PC-3 (cell line): ENCODE data around the gene GSTP1. TPM values are rescaled to one million over a fixed set of nuclear protein-coding genes. Genes with fewer than 3 reads are reported as not detected.

Experiments
- ATAC-seq: fragments of 200-7000 bp; cut with Tn5 transposase; 2 replicates; pipeline ENCODE4 v1.9.1; 2020; ENCODE audit warnings: mild to moderate bottlenecking, moderate library complexity
- BruUV-seq: library from RNA; stranded (reverse); fragments of 400-500 nt; replicated peaks from 2 replicates; lab custom pipeline; 2021; lab: Mats Ljungman, UMichigan
- CTCF ChIA-PET: fragments of 300-600 bp; sonication (Branson Sonifier 250); formaldehyde crosslinking; loops from one replicate; lab custom pipeline; 2022; ENCODE audit warnings: antibody characterized with exemption; lab: Charles Lee
- POLR2A ChIA-PET: fragments of 300-600 bp; sonication (Branson Sonifier 250); formaldehyde crosslinking; loops from one replicate; lab custom pipeline; 2022; ENCODE audit warnings: antibody characterized with exemption; ENCODE audit not compliant: unreplicated experiment; lab: Charles Lee
- DNase-seq: peaks from one replicate; pipeline ENCODE4 v3.0.0-alpha.2; 2015
- H2AFZ ChIP-seq: fragments of 300-600 bp; sonication (generic); 2 replicates; pipeline ENCODE4 v1.6.0; 2016; ENCODE audit warnings: antibody characterized with exemption, low read length
- H3F3A ChIP-seq: fragments of 300-600 bp; sonication (generic); one replicate; pipeline ENCODE4 v1.6.0; 2017; ENCODE audit warnings: antibody characterized with exemption, low read length, control low read depth, mild to moderate bottlenecking; ENCODE audit not compliant: unreplicated experiment
- H3K27ac ChIP-seq: fragments of 300-600 bp; sonication (generic); 2 replicates; pipeline ENCODE4 v1.5.1; 2016; ENCODE audit warnings: mild to moderate bottlenecking, low read length
- H3K27me3 ChIP-seq: fragments of 300-600 bp; sonication (generic); 2 replicates; pipeline ENCODE4 v1.6.1; 2016; ENCODE audit warnings: low read length, mixed read lengths
- H3K36me3 ChIP-seq: fragments of 300-600 bp; sonication (generic); 2 replicates; pipeline ENCODE4 v1.6.1; 2016; ENCODE audit warnings: low read depth, mixed run types, low read length, mixed read lengths
- H3K4me1 ChIP-seq: fragments of 300-600 bp; sonication (generic); 2 replicates; pipeline ENCODE4 v1.5.1; 2016; ENCODE audit warnings: low read length; ENCODE audit not compliant: insufficient read depth
- H3K4me2 ChIP-seq: fragments of 300-600 bp; sonication (generic); 2 replicates; pipeline ENCODE4 v1.6.0; 2016; ENCODE audit warnings: low read length
- H3K4me3 ChIP-seq: fragments of 300-600 bp; sonication (generic); 2 replicates; pipeline ENCODE4 v1.5.1; 2016; ENCODE audit warnings: mild to moderate bottlenecking, low read length, mixed read lengths
- H3K79me2 ChIP-seq: fragments of 300-600 bp; sonication (generic); 2 replicates; pipeline ENCODE4 v1.6.1; 2017; ENCODE audit warnings: low read length, mixed read lengths
- H3K9ac ChIP-seq: fragments of 300-600 bp; sonication (generic); 2 replicates; pipeline ENCODE4 v1.6.0; 2016; ENCODE audit warnings: mild to moderate bottlenecking, low read length
- H3K9me2 ChIP-seq: fragments of 300-600 bp; sonication (generic); replicated peaks from 2 replicates; pipeline ENCODE4 v1.6.1; 2016; ENCODE audit warnings: mixed run types, low read length, mixed read lengths
- H3K9me3 ChIP-seq: fragments of 300-600 bp; sonication (generic); 2 replicates; pipeline ENCODE4 v1.6.1; 2016; ENCODE audit warnings: low read length, mixed read lengths
- H4K20me1 ChIP-seq: fragments of 300-600 bp; sonication (generic); 2 replicates; pipeline ENCODE4 v1.6.1; 2016; ENCODE audit warnings: low read length, mixed read lengths
- EZH2 ChIP-seq: fragments of 300-600 bp; sonication (generic); IDR thresholded peaks from one replicate; pipeline ENCODE4 v1.6.1; 2017; ENCODE audit warnings: antibody characterized with exemption, mild to moderate bottlenecking, low read length; ENCODE audit not compliant: unreplicated experiment
- EZH2phosphoT487 ChIP-seq: fragments of 300-600 bp; sonication (generic); IDR thresholded peaks from 2 replicates; pipeline ENCODE4 v1.6.1; 2018; ENCODE audit warnings: mild to moderate bottlenecking, antibody characterized with exemption, low read length, borderline replicate concordance
- intact Hi-C: fragments of 100-400 bp; cut with micrococcal nuclease; formaldehyde crosslinking; loops from 2 replicates; pipeline ENCODE4 v1.9.0; 2023
- total RNA-seq: library from RNA; depleted of rRNA; stranded (reverse); fragments of >200 nt; gene quantifications from 2 replicates; pipeline ENCODE4 v1.2.3, GENCODE V29; 2014
- TF ChIP-seq, protein P1 (sequence below): fragments of 300-600 bp; sonication (generic); conservative IDR thresholded peaks from 2 replicates; pipeline ENCODE4 v1.5.1; 2017; ENCODE audit warnings: antibody characterized with exemption, low read depth, mild to moderate bottlenecking, low read length

GSTP1 gene
- total RNA-seq, 1 experiment from 2014 or later: 1,154 TPM

DNA sequence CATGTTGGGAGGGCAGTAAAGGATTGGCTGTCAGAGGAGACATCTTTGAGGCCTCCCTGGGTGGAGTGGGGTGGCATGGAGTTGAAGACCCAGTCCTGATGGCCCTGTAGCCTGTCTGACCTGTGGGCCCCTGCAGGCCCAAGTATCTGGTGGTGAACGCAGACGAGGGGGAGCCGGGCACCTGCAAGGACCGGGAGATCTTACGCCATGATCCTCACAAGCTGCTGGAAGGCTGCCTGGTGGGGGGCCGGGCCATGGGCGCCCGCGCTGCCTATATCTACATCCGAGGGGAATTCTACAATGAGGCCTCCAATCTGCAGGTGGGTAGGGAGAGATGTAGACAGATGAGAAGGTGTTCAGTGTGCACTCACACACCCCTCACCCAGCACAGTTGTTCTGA lies 25.7 kb downstream of the GSTP1 start:
- Histone ChIP-seq H3K27me3 (no peaks in the 10 kb centered on the region), H3F3A (no peaks in the 10 kb centered on the region), H3K36me3 (peaks cover 28% of the 10 kb centered on the region), H3K9ac (no peak overlapping the region), H3K4me3 (no peak overlapping the region), H3K27ac (no peak overlapping the region), H3K79me2 (peaks cover 23% of the 10 kb centered on the region), H3K4me2 (no peak overlapping the region), H2AFZ (no peak overlapping the region), H3K4me1 (peaks cover 16% of the 10 kb centered on the region; the same call in 1 of the 2 replicates), H3K9me2 (no peaks in the 10 kb centered on the region), H3K9me3 (no peaks in the 10 kb centered on the region), H4K20me1 (no peaks in the 10 kb centered on the region)
- TF ChIP-seq EZH2: no peak
- TF ChIP-seq EZH2phosphoT487: no peak
- TF ChIP-seq, protein P1, sequence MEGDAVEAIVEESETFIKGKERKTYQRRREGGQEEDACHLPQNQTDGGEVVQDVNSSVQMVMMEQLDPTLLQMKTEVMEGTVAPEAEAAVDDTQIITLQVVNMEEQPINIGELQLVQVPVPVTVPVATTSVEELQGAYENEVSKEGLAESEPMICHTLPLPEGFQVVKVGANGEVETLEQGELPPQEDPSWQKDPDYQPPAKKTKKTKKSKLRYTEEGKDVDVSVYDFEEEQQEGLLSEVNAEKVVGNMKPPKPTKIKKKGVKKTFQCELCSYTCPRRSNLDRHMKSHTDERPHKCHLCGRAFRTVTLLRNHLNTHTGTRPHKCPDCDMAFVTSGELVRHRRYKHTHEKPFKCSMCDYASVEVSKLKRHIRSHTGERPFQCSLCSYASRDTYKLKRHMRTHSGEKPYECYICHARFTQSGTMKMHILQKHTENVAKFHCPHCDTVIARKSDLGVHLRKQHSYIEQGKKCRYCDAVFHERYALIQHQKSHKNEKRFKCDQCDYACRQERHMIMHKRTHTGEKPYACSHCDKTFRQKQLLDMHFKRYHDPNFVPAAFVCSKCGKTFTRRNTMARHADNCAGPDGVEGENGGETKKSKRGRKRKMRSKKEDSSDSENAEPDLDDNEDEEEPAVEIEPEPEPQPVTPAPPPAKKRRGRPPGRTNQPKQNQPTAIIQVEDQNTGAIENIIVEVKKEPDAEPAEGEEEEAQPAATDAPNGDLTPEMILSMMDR: no peak
- ATAC-seq (no peak), DNase-seq (no peak)
- ChIA-PET POLR2A (no interaction called here), CTCF (no interaction called here)
- BruUV-seq: no TSS peak
- intact Hi-C loops: no loop called here

DNA sequence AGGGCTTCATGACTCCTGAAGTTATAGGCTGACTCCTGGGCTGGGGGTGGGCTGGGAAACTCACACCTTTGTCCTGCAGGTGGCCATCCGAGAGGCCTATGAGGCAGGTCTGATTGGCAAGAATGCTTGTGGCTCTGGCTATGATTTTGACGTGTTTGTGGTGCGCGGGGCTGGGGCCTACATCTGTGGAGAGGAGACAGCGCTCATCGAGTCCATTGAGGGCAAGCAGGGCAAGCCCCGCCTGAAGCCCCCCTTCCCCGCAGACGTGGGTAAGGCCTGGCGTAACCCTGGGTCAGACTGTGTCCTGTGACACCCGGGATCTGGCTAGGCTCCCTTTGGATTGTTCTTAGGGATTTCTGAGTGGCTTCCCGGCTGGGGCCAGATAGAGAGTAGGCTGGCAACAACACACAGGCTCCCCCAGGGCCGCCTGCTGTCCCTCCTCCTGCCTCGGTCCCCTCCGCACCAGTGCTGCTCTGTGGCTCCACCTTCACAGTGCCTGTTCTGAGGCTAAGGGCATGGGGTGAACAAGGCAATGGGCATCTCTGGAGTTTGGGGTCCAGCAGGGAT lies 26.8 kb downstream of the GSTP1 start:
- Histone ChIP-seq H3K36me3 (peaks cover 28% of the 10 kb centered on the region), H3F3A (no peaks in the 10 kb centered on the region), H3K9me3 (no peaks in the 10 kb centered on the region), H2AFZ (no peak overlapping the region), H3K27ac (no peak overlapping the region), H3K27me3 (no peaks in the 10 kb centered on the region), H4K20me1 (no peaks in the 10 kb centered on the region), H3K9ac (no peak overlapping the region), H3K4me1 (peaks cover 16% of the 10 kb centered on the region; the same call in 1 of the 2 replicates), H3K79me2 (peaks cover 23% of the 10 kb centered on the region), H3K4me3 (no peak overlapping the region), H3K9me2 (no peaks in the 10 kb centered on the region), H3K4me2 (no peak overlapping the region)
- no peak for TF ChIP-seq EZH2phosphoT487
- no peak for TF ChIP-seq EZH2
- TF ChIP-seq, protein P1: no peak
- intact Hi-C loops: no loop called here
- no peak for DNase-seq
- CTCF ChIA-PET: no interaction called here
- BruUV-seq: no TSS peak
- POLR2A ChIA-PET: no interaction called here
- no peak for ATAC-seq

DNA sequence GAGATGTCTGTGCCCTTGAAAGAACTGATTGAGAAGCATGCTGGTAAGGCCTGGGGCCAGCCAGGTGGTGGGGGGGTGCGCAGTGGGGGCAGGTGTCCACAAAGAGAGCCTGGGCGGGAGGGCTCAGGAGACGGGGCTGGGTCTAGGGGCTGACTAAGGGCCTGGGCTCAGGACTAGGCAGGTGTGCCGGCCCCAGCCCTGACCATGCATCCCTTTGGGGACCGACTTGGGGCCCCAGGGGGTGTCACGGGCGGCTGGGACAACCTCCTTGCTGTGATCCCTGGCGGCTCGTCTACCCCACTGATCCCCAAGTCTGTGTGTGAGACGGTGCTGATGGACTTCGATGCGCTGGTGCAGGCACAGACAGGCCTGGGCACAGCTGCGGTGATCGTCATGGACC lies 27.6 kb downstream of the GSTP1 start:
- ChIA-PET CTCF (no interaction called here), POLR2A (no interaction called here)
- Histone ChIP-seq H3K9ac (no peak overlapping the region), H3K27me3 (no peaks in the 10 kb centered on the region), H3K4me3 (no peak overlapping the region), H3K79me2 (peaks cover 23% of the 10 kb centered on the region), H3K9me2 (no peaks in the 10 kb centered on the region), H3K36me3 (peaks cover 28% of the 10 kb centered on the region), H3K4me2 (no peak overlapping the region), H3F3A (no peaks in the 10 kb centered on the region), H3K27ac (no peak overlapping the region), H3K9me3 (no peaks in the 10 kb centered on the region), H3K4me1 (peaks cover 10% of the 10 kb centered on the region; the same call in 1 of the 2 replicates), H2AFZ (no peak overlapping the region), H4K20me1 (no peaks in the 10 kb centered on the region)
- ATAC-seq (no peak), DNase-seq (no peak)
- BruUV-seq: no TSS peak
- intact Hi-C loops: no loop called here
- TF ChIP-seq EZH2phosphoT487 (no peak), EZH2 (no peak)
- TF ChIP-seq, protein P1: no peak
